SU-DHL-6 (cell line): ENCODE results near the gene HYAL1.
"Not testable (repeated sequence)": the region's sequence is repeated elsewhere in the genome, so short reads cannot be mapped to it uniquely, and the experiment has no call there.

ENCODE experiments used
- H2AFZ ChIP-seq: fragments of 200-600 bp; sonication (generic); 2 replicates; pipeline ENCODE4 v1.6.1; 2014; ENCODE audit warnings: low read depth, mild to moderate bottlenecking, moderate library complexity, mixed read lengths, antibody characterized with exemption, low read length; ENCODE audit not compliant: severe bottlenecking
- H3F3A ChIP-seq: fragments of 200-600 bp; shearing (Covaris generic); 2 replicates; pipeline ENCODE4 v1.6.0; 2016; ENCODE audit warnings: antibody characterized with exemption, mild to moderate bottlenecking; ENCODE audit not compliant: insufficient read depth
- H3K27ac ChIP-seq: fragments of 200-600 bp; sonication (generic); 2 replicates; pipeline ENCODE4 v1.5.1; 2016; ENCODE audit warnings: low read depth, mild to moderate bottlenecking, low read length, moderate library complexity, mixed read lengths
- H3K27me3 ChIP-seq: fragments of 200-600 bp; sonication (generic), shearing (Covaris generic); 2 replicates; pipeline ENCODE4 v1.6.0; 2014; ENCODE audit warnings: mild to moderate bottlenecking, low read length
- H3K36me3 ChIP-seq: fragments of 200-600 bp; sonication (generic); 2 replicates; pipeline ENCODE4 v1.6.1; 2014; ENCODE audit warnings: mild to moderate bottlenecking, low read length, mixed read lengths
- H3K4me2 ChIP-seq: fragments of 300-600, 200-600 bp; shearing (Covaris generic), sonication (generic); 2 replicates; pipeline ENCODE4 v1.6.0; 2014; ENCODE audit warnings: low read length, low read depth, mild to moderate bottlenecking; ENCODE audit not compliant: poor library complexity, severe bottlenecking
- H3K4me3 ChIP-seq: fragments of 200-600 bp; sonication (generic); 2 replicates; pipeline ENCODE4 v1.5.1; 2014; ENCODE audit warnings: antibody characterized with exemption, low read length, mild to moderate bottlenecking, mixed read lengths; ENCODE audit not compliant: insufficient read depth, poor library complexity, severe bottlenecking
- H3K79me2 ChIP-seq: fragments of 200-600 bp; sonication (generic); 2 replicates; pipeline ENCODE4 v1.6.1; 2014; ENCODE audit warnings: mild to moderate bottlenecking, low read length, moderate library complexity; ENCODE audit not compliant: insufficient read depth
- H3K9ac ChIP-seq: fragments of 200-600 bp; sonication (generic); 2 replicates; pipeline ENCODE4 v1.7.0; 2014; ENCODE audit warnings: mild to moderate bottlenecking, low read length
- H3K9me2 ChIP-seq: fragments of 200-600 bp; sonication (generic); replicated peaks from 2 replicates; pipeline ENCODE4 v1.6.1; 2014; ENCODE audit warnings: low read length; ENCODE audit not compliant: insufficient read depth
- H3K9me3 ChIP-seq: fragments of 200-600 bp; sonication (generic); 2 replicates; pipeline ENCODE4 v1.6.1; 2014; ENCODE audit warnings: low read length, mixed read lengths; ENCODE audit not compliant: insufficient read depth
- H4K20me1 ChIP-seq: fragments of 200-600 bp; sonication (generic); 2 replicates; pipeline ENCODE4 v1.6.1; 2014; ENCODE audit warnings: low read depth, mild to moderate bottlenecking, antibody characterized with exemption, low read length, moderate library complexity, mixed read lengths
- EZH2phosphoT487 ChIP-seq: fragments of 200-600 bp; sonication (generic), shearing (Covaris generic); conservative IDR thresholded peaks from 2 replicates; pipeline ENCODE4 v1.6.1; 2018; ENCODE audit warnings: mild to moderate bottlenecking, antibody characterized with exemption, low read length, moderate library complexity, mixed read lengths
- TF ChIP-seq, protein P1 (sequence below): fragments of 200-600 bp; sonication (generic); IDR thresholded peaks from one replicate; pipeline ENCODE4 v1.5.1; 2017; ENCODE audit warnings: antibody characterized with exemption, mild to moderate bottlenecking, low read length, moderate library complexity; ENCODE audit not compliant: insufficient read depth, poor library complexity, severe bottlenecking

The HYAL1 gene

DNA sequence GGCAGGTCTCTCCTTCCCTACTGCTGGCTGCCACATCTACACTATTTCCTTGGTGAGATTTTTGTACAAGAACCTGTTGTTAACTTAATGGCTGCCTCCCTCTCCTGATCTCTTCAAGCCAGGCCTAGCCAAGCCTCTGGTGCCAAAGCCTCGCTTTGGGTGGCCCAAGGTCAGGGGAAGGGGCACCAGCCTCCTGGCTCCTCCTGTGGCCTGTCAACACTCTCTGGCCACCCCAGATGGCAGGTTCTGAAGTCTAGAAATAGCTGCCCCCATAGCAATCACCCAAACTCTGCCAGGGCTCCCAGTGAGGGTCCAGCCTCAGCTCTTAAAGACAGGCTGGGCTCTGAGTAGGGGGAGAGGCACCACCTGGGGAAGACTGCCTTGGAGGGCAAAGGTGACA is 16.1 kb downstream of the HYAL1 start:
- no peak overlapping the region for H3K27ac ChIP-seq
- no peak overlapping the region for H3K9ac ChIP-seq
- no peak overlapping the region for H3K4me2 ChIP-seq
- peaks cover 22% of the 10 kb centered on the region for H3K79me2 ChIP-seq
- H3K36me3 ChIP-seq: no peaks in the 10 kb centered on the region; the same call in 1 of the 2 replicates
- no peaks in the 10 kb centered on the region for H4K20me1 ChIP-seq
- H3F3A ChIP-seq: no peaks in the 10 kb centered on the region
- H3K4me3 ChIP-seq: no peak overlapping the region
- no peaks in the 10 kb centered on the region for H3K27me3 ChIP-seq
- TF ChIP-seq, protein P1, sequence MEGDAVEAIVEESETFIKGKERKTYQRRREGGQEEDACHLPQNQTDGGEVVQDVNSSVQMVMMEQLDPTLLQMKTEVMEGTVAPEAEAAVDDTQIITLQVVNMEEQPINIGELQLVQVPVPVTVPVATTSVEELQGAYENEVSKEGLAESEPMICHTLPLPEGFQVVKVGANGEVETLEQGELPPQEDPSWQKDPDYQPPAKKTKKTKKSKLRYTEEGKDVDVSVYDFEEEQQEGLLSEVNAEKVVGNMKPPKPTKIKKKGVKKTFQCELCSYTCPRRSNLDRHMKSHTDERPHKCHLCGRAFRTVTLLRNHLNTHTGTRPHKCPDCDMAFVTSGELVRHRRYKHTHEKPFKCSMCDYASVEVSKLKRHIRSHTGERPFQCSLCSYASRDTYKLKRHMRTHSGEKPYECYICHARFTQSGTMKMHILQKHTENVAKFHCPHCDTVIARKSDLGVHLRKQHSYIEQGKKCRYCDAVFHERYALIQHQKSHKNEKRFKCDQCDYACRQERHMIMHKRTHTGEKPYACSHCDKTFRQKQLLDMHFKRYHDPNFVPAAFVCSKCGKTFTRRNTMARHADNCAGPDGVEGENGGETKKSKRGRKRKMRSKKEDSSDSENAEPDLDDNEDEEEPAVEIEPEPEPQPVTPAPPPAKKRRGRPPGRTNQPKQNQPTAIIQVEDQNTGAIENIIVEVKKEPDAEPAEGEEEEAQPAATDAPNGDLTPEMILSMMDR: no peak
- TF ChIP-seq EZH2phosphoT487: no peak
- no peaks in the 10 kb centered on the region for H3K9me2 ChIP-seq
- no peaks in the 10 kb centered on the region for H3K9me3 ChIP-seq
- H2AFZ ChIP-seq: no peak overlapping the region

DNA sequence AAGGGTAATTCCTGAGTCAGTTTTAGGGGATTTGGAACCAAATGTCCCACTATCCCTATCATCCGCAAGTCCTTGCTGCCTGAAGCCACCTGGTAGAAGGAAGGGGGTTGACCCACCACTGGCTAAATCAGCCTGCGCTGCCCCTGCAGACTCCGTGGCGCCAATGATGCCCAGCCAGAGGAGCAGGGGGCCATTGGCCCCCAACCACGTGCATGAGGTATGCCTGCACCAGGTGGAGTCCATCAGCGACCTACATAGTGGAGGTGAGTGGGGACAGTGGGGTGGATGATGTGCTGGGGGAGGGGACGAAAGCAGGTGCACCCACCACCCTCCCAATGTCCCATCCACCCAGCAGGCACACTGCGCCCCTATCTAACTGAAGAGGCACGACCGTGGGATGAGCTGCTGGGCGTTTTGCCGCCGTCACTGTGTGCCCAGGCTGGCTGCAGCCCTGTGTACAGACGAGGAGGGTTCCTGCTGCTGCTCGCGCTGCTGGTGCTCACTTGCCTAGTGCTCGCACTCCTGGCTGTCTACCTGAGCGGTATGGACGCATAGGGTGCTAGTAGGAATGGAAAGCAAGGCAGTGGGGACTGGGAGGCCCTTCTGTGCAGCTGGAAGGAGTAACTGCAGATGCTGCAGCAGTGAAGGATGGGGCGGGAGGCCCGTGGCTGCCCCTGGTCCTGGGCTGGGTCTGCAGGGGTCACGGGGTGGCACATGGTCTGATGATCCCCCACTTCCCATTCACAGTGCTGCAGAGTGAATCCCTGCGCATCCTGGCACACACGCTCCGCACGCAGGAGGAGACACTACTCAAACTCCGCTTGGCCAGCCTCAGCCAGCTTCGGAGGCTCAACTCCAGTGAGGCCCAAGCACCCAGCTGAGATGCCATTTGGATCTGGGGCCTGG is 16.8 kb downstream of the HYAL1 start:
- H3K9me3 ChIP-seq: no peaks in the 10 kb centered on the region

DNA sequence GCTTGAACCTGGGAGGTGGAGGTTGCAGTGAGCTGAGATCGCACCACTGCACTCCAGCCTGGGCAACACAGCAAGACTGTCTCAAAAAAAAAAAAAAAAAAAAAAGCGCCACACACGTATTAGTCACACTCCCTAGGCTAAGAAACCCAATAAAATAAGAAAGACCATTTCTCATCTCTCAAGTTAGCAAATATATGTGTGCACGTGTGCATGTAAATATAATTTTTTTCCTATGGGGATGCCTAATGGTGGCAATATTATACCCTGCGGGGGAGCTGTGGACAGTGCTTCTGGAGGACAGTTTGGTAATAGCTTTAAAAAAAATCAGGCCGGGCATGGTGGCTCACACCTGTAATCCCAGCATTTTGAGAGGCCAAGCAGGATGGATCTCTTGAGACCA is 19.3 kb downstream of the HYAL1 start:
- H2AFZ ChIP-seq, H3K36me3 ChIP-seq, H3K4me2 ChIP-seq, H3F3A ChIP-seq, H3K9me2 ChIP-seq, H3K27me3 ChIP-seq, H3K79me2 ChIP-seq, H3K9me3 ChIP-seq, H3K4me3 ChIP-seq, H3K27ac ChIP-seq, H4K20me1 ChIP-seq, H3K9ac ChIP-seq: not testable (repeated sequence)

More for the DNA sequence above, 16.8 kb downstream of the HYAL1 start:
- Histone ChIP-seq H3K27me3 (no peaks in the 10 kb centered on the region), H3K36me3 (no peaks in the 10 kb centered on the region; the same call in 1 of the 2 replicates), H3K79me2 (peaks cover 16% of the 10 kb centered on the region), H3K9me2 (no peaks in the 10 kb centered on the region), H3K4me3 (no peak overlapping the region), H4K20me1 (no peaks in the 10 kb centered on the region), H3K27ac (no peak overlapping the region), H2AFZ (no peak overlapping the region), H3K4me2 (no peak overlapping the region), H3K9ac (no peak overlapping the region), H3F3A (no peaks in the 10 kb centered on the region)
- no peak for TF ChIP-seq EZH2phosphoT487
- TF ChIP-seq, protein P1: no peak
